Activated naive CD8-positive, alpha-beta T cell treated with anti-CD3 and anti-CD28 coated beads, Interleukin-2, amount 10 ng/mL, durations not matched to agents 7 days and 5 days (primary cell): ENCODE measurements around the gene FTSJ1. TPM values are rescaled to one million over a fixed set of nuclear protein-coding genes. Genes with fewer than 3 reads are reported as not detected.
A peak's percentile ranks its signal among the peaks of the same experiment; 100 is the strongest.
"Not testable (repeated sequence)": the region's sequence is repeated elsewhere in the genome, so short reads cannot be mapped to it uniquely, and the experiment has no call there.

Experiments
- ATAC-seq: fragments of 150-1000 bp; cut with Tn5 transposase; one replicate; pipeline ENCODE4 v1.10.0; 2021; ENCODE audit warnings: low read depth, moderate library complexity
- POLR2A ChIA-PET: fragments of 350-600 bp; sonication (Branson Sonifier 250); formaldehyde crosslinking; loops from one replicate; lab custom pipeline; 2021; ENCODE audit warnings: antibody characterized with exemption; lab: Charles Lee
- DNase-seq: peaks from one replicate; pipeline ENCODE4 v3.0.0; 2021
- H3K27ac Mint-ChIP-seq: one replicate; pipeline ENCODE4 v1.8.0; 2022; ENCODE audit warnings: mild to moderate bottlenecking, mixed read lengths
- H3K27me3 Mint-ChIP-seq: one replicate; pipeline ENCODE4 v1.8.0; 2022; ENCODE audit warnings: mild to moderate bottlenecking, moderate library complexity, mixed read lengths
- H3K36me3 Mint-ChIP-seq: one replicate; pipeline ENCODE4 v1.8.0; 2021; ENCODE audit warnings: mild to moderate bottlenecking, mixed read lengths
- H3K4me1 Mint-ChIP-seq: one replicate; pipeline ENCODE4 v1.8.0; 2021; ENCODE audit warnings: mixed read lengths
- H3K4me3 Mint-ChIP-seq: one replicate; pipeline ENCODE4 v1.8.0; 2022; ENCODE audit warnings: mild to moderate bottlenecking, moderate library complexity, mixed read lengths
- H3K9me3 Mint-ChIP-seq: one replicate; pipeline ENCODE4 v1.8.0; 2021; ENCODE audit warnings: mixed read lengths
- total RNA-seq, 2 experiments: library from RNA; stranded (reverse); gene quantifications; one replicate each; pipeline ENCODE4 v1.2.3, GENCODE V29; 2021

FTSJ1 gene, protein sequence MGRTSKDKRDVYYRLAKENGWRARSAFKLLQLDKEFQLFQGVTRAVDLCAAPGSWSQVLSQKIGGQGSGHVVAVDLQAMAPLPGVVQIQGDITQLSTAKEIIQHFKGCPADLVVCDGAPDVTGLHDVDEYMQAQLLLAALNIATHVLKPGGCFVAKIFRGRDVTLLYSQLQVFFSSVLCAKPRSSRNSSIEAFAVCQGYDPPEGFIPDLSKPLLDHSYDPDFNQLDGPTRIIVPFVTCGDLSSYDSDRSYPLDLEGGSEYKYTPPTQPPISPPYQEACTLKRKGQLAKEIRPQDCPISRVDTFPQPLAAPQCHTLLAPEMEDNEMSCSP
- 10 to 100 TPM; 56.2 to 59.2 TPM for total RNA-seq

DNA sequence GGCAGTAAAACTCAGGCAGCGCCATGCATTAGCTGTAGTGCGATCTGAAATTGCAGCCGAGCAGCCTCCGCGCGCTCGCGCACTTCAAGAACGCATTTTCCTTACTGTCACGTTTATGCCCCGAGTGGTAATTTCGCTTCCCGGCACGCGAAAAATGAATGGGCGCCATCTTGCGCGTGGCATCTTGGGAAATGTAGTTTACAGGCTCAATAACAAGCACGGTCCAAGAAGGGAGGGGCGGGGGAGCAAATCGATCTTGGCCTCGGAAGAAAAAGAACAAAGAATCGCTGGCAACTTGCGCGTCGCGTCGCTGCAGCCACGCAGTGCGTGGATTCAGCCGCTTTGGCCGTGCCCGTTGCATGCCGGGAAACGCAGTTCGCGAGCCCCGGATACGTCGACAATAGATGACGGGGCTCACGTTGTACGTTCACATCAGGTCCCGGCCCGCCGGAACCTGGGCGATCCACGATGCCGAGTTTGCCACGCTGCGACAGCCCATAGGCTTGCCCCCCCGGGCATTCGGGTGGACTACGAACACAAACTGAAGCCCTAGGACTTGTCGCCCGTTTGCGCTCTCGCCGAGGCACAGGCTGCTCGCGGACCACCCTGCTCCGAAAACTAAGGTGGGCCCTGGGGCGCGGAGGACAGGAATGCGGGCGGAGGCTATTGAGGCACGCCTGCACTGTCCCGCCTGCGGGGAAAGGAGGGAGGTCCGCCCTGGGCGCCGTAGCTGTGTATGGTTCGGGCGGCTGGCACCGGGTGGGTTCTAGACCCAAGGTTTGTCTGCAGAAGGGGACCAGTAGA lies at the start of gene FTSJ1:
Gene FTSJ1 (plus strand): TSS at position 426 of the 804 bp plus-strand sequence. CDS start 1,849 bp downstream, outside the sequence.
- Mint-ChIP-seq H3K4me1 (peaks cover 31% of the 10 kb centered on the region), H3K36me3 (peaks cover 3% of the 10 kb centered on the region), H3K27ac (peak within 1 kb of the TSS; percentile 97), H3K4me3 (peak within 1 kb of the TSS; percentile 96), H3K27me3 (no peaks in the 10 kb centered on the region), H3K9me3 (no peaks in the 10 kb centered on the region)
- DNase-seq = peak; percentile 79
- peak; percentile 94 for ATAC-seq
- POLR2A ChIA-PET = interaction anchor here (1.4 kb wide), 1 partner anchor 64 kb away, joined by 3 read pairs; the partner anchor contains the start of gene TBC1D25

DNA sequence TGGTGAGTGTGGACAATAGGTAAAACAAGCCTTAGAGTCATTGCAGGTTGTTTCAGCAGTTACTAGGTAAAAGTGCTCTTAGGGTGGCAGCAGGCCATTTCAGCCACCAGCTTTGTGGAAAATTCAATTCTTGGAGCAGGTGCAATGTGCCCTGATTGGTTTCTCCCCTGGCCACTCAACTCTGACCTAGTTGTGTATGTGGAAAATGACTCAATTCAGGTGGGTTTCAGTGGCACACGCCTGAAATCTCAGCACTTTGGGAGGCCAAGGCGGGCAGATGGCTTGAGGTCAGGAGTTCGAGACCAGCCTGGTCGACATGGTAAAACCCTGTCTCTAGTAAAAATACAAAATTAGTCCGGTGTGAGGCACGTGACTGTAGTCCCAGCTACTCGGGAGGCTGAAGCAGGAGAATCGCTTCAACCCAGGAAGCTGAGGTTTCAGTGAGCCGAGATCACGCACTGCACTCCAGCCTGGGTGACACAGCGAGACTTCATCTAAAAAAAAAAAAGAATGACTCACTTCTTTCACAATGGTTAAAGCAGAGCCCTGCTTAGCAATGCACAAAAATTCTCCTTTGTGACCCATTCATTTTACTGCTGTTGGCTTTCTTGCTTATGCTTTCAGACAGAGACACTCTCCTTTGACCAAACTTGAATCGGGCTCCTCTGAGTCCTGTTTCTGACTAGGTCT lies 48.8 kb upstream of the FTSJ1 start:
- H3K9me3 Mint-ChIP-seq, ATAC-seq, H3K4me1 Mint-ChIP-seq, H3K4me3 Mint-ChIP-seq, H3K27me3 Mint-ChIP-seq, H3K36me3 Mint-ChIP-seq, H3K27ac Mint-ChIP-seq, DNase-seq, POLR2A ChIA-PET: not testable (repeated sequence)

DNA sequence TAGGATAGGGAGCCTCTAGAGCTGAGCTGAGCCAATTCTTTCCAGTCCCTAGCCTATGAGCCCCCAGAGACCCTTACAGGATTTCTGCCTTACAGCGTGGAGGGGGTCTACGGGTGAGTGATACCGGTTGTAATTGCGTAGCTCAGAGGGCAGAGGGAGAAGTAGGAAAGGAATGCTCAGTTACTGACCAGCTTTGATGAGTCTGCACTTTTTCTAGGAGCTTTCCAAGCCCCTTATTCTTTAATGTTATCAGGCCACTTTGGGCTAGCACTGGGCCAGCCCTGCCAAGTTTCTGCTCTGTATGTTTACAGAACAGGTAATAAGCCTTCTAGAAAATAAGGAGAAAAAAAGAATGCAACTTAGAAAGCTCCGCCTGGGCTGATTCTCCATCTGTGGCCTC lies 46.4 kb upstream of the FTSJ1 start:
- H3K27ac Mint-ChIP-seq, H3K9me3 Mint-ChIP-seq, H3K4me3 Mint-ChIP-seq, ATAC-seq, POLR2A ChIA-PET, H3K4me1 Mint-ChIP-seq, H3K36me3 Mint-ChIP-seq, H3K27me3 Mint-ChIP-seq, DNase-seq: not testable (repeated sequence)

DNA sequence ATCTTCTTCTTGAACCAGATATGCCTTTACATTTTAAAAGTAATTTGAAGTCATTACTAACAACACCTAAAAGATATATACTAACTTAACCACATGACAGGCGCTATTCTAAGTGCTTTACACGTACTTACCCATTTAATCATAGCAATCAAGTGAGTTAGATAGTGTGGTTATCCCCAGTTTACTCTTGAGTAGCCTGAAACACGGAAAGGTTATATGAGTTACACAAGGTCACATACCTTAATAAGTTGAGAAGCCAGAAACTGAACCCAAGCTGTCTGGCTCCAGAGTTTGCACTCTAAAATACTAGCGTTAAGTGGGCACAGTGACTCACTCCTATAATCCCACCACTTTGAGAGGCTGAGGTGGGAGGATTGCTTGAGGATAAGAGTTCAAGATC lies 45.8 kb upstream of the FTSJ1 start:
- H3K4me3 Mint-ChIP-seq, POLR2A ChIA-PET, H3K9me3 Mint-ChIP-seq, ATAC-seq, H3K27me3 Mint-ChIP-seq, DNase-seq, H3K36me3 Mint-ChIP-seq, H3K4me1 Mint-ChIP-seq, H3K27ac Mint-ChIP-seq: not testable (repeated sequence)

DNA sequence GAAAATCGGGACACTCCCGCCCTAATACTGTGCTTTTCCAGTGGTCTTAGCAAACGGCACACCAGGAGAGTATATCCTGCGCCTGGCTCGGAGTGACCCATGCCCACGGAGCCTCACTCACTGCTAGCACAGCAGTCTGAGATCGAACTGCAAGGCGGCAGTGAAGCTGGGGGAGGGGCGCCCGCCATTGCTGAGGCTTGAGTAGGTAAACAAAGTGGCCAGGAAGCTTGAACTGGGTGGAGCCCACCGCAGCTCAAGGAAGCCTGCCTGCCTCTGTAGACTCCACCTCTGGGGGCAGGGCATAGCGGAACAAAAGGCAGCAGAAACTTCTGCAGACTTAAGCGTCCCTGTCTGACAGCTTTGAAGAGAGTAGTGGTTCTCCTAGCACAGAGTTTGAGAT lies 42.3 kb upstream of the FTSJ1 start:
- POLR2A ChIA-PET, H3K27ac Mint-ChIP-seq, H3K4me3 Mint-ChIP-seq, H3K27me3 Mint-ChIP-seq, H3K9me3 Mint-ChIP-seq, ATAC-seq, H3K36me3 Mint-ChIP-seq, H3K4me1 Mint-ChIP-seq: not testable (repeated sequence)
- peak; percentile 30 for DNase-seq

DNA sequence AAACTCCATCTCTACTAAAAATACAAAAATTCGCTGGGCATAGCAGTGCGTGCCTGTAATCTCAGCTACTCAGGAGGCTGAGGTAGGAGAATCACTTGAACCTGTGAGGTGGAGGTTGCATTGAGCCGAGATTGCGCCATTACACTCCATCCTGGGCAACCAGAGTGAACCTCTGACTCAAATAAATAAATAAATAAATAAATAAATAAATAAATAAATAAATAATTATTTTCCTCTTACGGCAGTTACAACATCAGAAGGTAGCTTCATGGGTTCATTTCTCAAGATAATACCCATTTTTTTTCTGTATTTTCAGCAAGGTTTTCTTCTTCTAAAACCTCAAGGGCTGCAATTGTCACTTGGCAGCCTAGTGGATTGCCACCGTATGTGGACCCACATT lies 28.8 kb upstream of the FTSJ1 start:
- POLR2A ChIA-PET, H3K4me3 Mint-ChIP-seq, ATAC-seq: not testable (repeated sequence)

DNA sequence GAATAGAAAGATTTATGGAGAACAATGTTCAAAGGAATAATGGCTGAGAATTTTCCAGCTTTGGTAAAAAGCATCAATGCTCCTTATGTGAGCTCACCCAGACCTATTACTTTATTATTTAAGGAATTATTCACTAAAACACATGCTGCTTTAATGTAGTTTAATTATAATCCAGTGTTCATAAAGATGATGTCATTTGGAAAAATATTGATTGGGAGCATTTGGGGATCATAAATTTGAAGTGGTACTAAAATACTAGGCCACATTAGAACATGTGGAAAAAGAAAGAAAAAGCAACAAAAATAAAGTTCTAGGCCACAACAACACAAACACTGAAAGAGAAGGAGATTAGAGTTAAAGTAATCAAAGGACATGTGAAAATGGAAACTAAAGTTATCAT lies 25.9 kb upstream of the FTSJ1 start:
- DNase-seq = no peak
- H3K27me3 Mint-ChIP-seq = no peaks in the 10 kb centered on the region
- no peaks in the 10 kb centered on the region for H3K36me3 Mint-ChIP-seq
- POLR2A ChIA-PET = no interaction called here
- no peak overlapping the region for H3K4me3 Mint-ChIP-seq
- ATAC-seq = no peak
- no peak overlapping the region for H3K27ac Mint-ChIP-seq
- H3K4me1 Mint-ChIP-seq = no peaks in the 10 kb centered on the region
- H3K9me3 Mint-ChIP-seq = no peaks in the 10 kb centered on the region

More for the DNA sequence above, 28.8 kb upstream of the FTSJ1 start:
- not testable (repeated sequence) for H3K27ac Mint-ChIP-seq, H3K27me3 Mint-ChIP-seq, H3K9me3 Mint-ChIP-seq, H3K4me1 Mint-ChIP-seq, H3K36me3 Mint-ChIP-seq, DNase-seq

DNA sequence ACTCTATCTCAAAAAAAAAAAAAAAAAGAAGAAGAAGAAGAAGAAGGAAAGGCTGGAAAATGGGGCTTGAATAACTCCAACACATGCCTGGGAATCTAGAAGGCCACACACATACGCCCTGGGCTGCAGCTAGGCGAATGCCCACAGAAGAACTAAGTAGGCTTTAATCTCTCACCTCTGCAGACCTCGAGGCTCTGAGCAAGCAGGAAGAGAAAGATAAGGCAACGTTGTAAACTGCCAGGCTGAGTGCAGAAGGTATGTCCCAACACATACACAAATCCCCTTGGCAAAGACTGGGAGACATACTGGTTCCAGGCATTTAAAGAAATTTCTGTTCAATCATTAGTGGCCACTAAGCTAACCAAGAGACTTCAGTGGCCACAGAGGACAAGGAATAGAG lies 24.3 kb upstream of the FTSJ1 start:
- H3K27me3 Mint-ChIP-seq = no peaks in the 10 kb centered on the region
- POLR2A ChIA-PET = no interaction called here
- no peaks in the 10 kb centered on the region for H3K4me1 Mint-ChIP-seq
- no peaks in the 10 kb centered on the region for H3K36me3 Mint-ChIP-seq
- no peaks in the 10 kb centered on the region for H3K9me3 Mint-ChIP-seq
- no peak overlapping the region for H3K4me3 Mint-ChIP-seq
- no peak overlapping the region for H3K27ac Mint-ChIP-seq
- DNase-seq = no peak
- ATAC-seq = no peak

DNA sequence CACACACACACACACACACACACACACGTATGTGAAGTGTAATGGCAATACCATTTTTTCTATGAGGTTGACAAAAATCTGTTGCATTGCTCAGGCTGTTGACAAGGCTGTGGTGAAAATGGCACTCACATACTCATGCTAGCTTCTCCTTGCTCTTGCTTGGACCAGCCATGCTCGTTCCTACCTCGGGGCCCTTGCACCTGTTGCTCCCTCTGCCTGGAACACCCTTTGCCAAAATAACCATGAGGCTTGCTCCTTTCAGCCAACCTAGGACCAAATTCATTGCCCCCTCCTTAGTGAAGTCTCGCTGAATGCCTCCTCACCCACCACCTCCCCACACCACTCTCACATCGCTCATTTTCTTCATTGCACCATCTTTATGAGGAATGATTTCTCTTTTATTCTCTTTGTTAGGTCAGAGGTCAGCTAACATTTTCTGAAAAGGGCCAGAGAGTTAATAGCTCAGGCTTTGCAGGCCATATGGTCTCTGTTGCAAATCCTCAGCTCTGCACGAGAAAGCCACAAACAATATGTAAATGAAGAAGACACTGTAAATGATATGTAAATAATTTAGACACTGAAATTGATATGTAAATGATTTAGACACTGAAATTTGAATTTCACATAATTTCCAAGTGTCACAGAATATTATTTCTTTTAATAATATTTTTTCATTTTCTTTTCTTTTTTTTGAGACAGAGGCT lies 19.2 kb upstream of the FTSJ1 start:
- DNase-seq = no peak
- Mint-ChIP-seq H3K27me3 (no peaks in the 10 kb centered on the region), H3K9me3 (no peaks in the 10 kb centered on the region), H3K27ac (peak overlapping the region; percentile 32), H3K36me3 (peaks cover 18% of the 10 kb centered on the region), H3K4me1 (peaks cover 3% of the 10 kb centered on the region), H3K4me3 (no peak overlapping the region)
- no peak for ATAC-seq
- POLR2A ChIA-PET = no interaction called here

DNA sequence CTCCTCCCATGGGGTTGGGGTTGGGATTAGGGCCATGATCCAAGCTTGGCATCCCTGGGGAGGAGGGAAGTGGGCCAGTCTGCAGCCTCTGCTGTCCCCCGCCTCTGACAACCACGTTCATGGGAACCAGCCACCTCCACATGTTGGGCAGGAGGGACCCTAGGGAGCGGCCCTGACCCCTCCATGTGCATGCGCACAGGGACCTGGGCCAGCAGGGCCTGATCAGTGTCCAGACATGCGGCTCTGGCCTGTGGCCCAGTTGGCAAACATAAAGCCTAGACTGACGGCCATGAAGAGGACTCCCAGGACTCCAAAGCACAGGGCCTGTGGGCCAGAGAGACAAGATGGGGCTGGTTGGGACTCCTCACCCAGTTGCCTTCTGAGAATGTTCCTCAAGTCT lies 17.3 kb upstream of the FTSJ1 start:
- H3K36me3 Mint-ChIP-seq = peaks cover 23% of the 10 kb centered on the region

DNA sequence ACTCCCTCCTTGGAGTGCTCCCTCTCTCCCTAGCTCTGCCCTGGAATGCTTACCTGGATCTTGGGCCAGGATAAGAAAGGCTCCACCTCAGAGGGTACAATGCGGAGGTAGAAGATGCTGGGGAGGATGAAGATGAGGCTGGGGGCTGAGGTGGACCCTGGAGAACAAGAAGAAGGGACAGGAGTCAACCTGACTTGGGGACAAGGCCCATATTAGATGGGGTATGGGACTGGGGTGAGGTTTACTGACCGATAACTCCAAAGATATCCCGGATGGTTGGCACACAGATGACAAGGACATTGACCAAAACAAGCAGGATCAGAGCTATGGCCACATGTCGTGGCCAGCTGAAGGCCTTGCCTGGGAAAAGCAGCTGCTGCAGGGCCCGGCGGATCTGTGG lies 16.5 kb upstream of the FTSJ1 start:
- ATAC-seq = no peak
- Mint-ChIP-seq H3K9me3 (no peaks in the 10 kb centered on the region), H3K4me3 (no peak overlapping the region), H3K27ac (peak overlapping the region; percentile 58), H3K4me1 (peaks cover 14% of the 10 kb centered on the region), H3K27me3 (no peaks in the 10 kb centered on the region), H3K36me3 (peaks cover 24% of the 10 kb centered on the region)
- POLR2A ChIA-PET = no interaction called here
- DNase-seq = no peak

More for the DNA sequence above, 17.3 kb upstream of the FTSJ1 start:
- Mint-ChIP-seq H3K27ac (no peak overlapping the region), H3K4me1 (peaks cover 7% of the 10 kb centered on the region), H3K27me3 (no peaks in the 10 kb centered on the region), H3K9me3 (no peaks in the 10 kb centered on the region), H3K4me3 (no peak overlapping the region)
- ATAC-seq (no peak), DNase-seq (no peak)
- POLR2A ChIA-PET = no interaction called here

DNA sequence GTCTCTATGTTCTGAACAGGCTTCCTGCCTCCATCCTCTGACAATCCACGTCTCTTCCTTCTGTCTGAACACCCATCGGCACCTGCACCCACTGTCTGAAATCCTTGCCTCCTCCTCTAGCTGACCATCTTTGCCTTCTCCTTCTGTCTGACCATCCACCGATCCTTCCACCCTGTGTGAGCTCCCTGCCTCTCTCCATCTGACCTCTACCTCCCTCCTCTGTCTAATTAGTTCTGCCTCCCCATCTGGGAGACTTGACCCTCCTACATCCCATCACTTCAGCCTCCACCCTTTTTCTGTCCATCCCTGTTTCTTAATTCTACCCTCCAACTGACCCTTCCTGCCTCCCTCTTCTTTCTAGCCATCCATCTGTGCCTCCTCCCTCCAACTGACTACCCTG lies 16.0 kb upstream of the FTSJ1 start:
- Mint-ChIP-seq H3K4me3 (no peak overlapping the region), H3K27ac (no peak overlapping the region), H3K27me3 (no peaks in the 10 kb centered on the region), H3K36me3 (peaks cover 28% of the 10 kb centered on the region), H3K9me3 (no peaks in the 10 kb centered on the region), H3K4me1 (peaks cover 15% of the 10 kb centered on the region)
- ATAC-seq (no peak), DNase-seq (no peak)
- POLR2A ChIA-PET = no interaction called here

DNA sequence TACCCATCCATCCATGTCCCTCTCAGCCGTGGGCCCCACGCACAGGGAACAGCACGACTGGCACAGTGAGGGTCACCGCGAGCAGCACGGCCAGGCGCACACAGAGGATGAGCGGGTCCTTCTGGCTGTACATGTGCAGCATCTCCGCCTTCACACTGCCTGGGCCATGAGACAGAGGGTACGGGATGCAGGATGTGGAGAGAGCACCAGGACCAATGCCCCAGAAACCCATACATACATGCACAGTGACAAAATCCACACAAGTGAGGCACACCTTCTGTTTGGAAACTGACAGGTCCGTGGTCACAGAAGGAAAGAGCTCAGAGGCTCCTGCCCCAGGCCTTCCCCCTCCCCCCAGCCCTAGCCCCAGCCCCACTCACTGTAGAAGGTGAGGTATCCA lies 15.4 kb upstream of the FTSJ1 start:
- POLR2A ChIA-PET = interaction anchor here (0.5 kb wide), 1 partner anchor 55 kb away, joined by 3 read pairs; no protein-coding TSS in a partner anchor
- no peak overlapping the region for H3K27ac Mint-ChIP-seq
- no peak for ATAC-seq
- H3K4me3 Mint-ChIP-seq = no peak overlapping the region
- H3K27me3 Mint-ChIP-seq = no peaks in the 10 kb centered on the region
- peaks cover 21% of the 10 kb centered on the region for H3K4me1 Mint-ChIP-seq
- H3K36me3 Mint-ChIP-seq = peaks cover 33% of the 10 kb centered on the region
- H3K9me3 Mint-ChIP-seq = no peaks in the 10 kb centered on the region
- DNase-seq = no peak
